Thyroid gland (tissue), 4 donors: ENCODE data around the gene ASPM.

Experiments used
- CTCF ChIP-seq, 6 experiments: fragments of 200-600 bp in 3 of 6; fragments of 450-650 bp in 3 of 6; sonication (generic) in 3 of 6; IDR thresholded peaks; one replicate each; pipeline ENCODE4 v1.5.1; 2016 to 2019; ENCODE audit warnings: antibody characterized with exemption in 6 of 6, mild to moderate bottlenecking in 2 of 6, inconsistent platforms in 1 of 6, moderate library complexity in 1 of 6
- POLR2A ChIP-seq, 2 donors: fragments of 450-650 bp; IDR thresholded peaks; one replicate each; pipeline ENCODE4 v1.6.1; 2017; ENCODE audit warnings: antibody characterized with exemption in 2 of 2, mild to moderate bottlenecking in 2 of 2, moderate library complexity in 1 of 2

- TF ChIP-seq POLR2A (IDR thresholded peaks at IDR 0.05) (no peak), CTCF (IDR thresholded peaks at IDR 0.05) (no peak)
Observed at GRCh38 chr1:197151185-197151584, 4.7 kb upstream of the ASPM start.
